ENCODE data around the gene MEGF6.
"Not testable (repeated sequence)": the region's sequence is repeated elsewhere in the genome, so short reads cannot be mapped to it uniquely, and the experiment has no call there.

DNA sequence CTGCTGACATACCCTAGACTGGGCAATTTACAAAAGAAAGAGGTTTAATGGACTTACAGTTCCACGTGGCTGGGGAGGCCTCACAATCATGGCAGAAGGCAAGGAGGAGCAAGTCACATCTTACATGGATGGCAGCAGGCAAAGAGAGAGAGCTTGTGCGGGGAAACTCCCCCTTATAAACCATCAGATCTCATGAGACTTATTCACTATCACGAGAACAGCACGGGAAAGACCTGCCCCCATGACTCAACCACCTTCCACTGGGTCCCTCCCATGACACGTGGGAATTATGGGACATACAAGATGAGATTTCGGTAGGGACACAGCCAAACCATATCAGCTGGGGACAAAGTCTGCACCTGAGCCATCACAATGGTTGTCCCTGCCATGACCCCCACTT is 35.8 kb downstream of the MEGF6 start:
- TF ChIP-seq TOE1 (IDR thresholded peaks at IDR 0.05; ENCODE audit: borderline replicate concordance); TOE1 (CRISPR knock-in tag; IDR thresholded peaks at IDR 0.05; ENCODE audit: borderline replicate concordance, low read depth); ZZZ3 (IDR thresholded peaks at IDR 0.05); EP300 (IDR thresholded peaks at IDR 0.05; ENCODE audit: low read length); JUN (IDR thresholded peaks at IDR 0.05; ENCODE audit: borderline replicate concordance, low read depth, low read length); JUN (CRISPR knock-in tag; IDR thresholded peaks at IDR 0.05; ENCODE audit: borderline replicate concordance); TRIM24 (IDR thresholded peaks at IDR 0.05); ZNF140 (CRISPR knock-in tag; IDR thresholded peaks at IDR 0.05); TAF15 (IDR thresholded peaks at IDR 0.05; ENCODE audit: low read depth, low read length); NFE2L1 (tag; IDR thresholded peaks at IDR 0.05; ENCODE audit: borderline replicate concordance, low read depth); NR1H2 (CRISPR knock-in tag; IDR thresholded peaks at IDR 0.05): not testable (repeated sequence)
- TF ChIP-seq, protein P1, sequence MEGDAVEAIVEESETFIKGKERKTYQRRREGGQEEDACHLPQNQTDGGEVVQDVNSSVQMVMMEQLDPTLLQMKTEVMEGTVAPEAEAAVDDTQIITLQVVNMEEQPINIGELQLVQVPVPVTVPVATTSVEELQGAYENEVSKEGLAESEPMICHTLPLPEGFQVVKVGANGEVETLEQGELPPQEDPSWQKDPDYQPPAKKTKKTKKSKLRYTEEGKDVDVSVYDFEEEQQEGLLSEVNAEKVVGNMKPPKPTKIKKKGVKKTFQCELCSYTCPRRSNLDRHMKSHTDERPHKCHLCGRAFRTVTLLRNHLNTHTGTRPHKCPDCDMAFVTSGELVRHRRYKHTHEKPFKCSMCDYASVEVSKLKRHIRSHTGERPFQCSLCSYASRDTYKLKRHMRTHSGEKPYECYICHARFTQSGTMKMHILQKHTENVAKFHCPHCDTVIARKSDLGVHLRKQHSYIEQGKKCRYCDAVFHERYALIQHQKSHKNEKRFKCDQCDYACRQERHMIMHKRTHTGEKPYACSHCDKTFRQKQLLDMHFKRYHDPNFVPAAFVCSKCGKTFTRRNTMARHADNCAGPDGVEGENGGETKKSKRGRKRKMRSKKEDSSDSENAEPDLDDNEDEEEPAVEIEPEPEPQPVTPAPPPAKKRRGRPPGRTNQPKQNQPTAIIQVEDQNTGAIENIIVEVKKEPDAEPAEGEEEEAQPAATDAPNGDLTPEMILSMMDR (IDR thresholded peaks at IDR 0.05 in 2 of 3, conservative IDR thresholded peaks at IDR 0.05 in 1 of 3; ENCODE audit: insufficient read depth in 2 of 3, low read depth in 1 of 3, low read length in 3 of 3), result not testable (repeated sequence)
- TF ChIP-seq, protein P2, sequence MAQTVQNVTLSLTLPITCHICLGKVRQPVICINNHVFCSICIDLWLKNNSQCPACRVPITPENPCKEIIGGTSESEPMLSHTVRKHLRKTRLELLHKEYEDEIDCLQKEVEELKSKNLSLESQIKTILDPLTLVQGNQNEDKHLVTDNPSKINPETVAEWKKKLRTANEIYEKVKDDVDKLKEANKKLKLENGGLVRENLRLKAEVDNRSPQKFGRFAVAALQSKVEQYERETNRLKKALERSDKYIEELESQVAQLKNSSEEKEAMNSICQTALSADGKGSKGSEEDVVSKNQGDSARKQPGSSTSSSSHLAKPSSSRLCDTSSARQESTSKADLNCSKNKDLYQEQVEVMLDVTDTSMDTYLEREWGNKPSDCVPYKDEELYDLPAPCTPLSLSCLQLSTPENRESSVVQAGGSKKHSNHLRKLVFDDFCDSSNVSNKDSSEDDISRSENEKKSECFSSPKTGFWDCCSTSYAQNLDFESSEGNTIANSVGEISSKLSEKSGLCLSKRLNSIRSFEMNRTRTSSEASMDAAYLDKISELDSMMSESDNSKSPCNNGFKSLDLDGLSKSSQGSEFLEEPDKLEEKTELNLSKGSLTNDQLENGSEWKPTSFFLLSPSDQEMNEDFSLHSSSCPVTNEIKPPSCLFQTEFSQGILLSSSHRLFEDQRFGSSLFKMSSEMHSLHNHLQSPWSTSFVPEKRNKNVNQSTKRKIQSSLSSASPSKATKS (CRISPR knock-in tag; IDR thresholded peaks at IDR 0.05), result not testable (repeated sequence)
- TF ChIP-seq, protein P3, sequence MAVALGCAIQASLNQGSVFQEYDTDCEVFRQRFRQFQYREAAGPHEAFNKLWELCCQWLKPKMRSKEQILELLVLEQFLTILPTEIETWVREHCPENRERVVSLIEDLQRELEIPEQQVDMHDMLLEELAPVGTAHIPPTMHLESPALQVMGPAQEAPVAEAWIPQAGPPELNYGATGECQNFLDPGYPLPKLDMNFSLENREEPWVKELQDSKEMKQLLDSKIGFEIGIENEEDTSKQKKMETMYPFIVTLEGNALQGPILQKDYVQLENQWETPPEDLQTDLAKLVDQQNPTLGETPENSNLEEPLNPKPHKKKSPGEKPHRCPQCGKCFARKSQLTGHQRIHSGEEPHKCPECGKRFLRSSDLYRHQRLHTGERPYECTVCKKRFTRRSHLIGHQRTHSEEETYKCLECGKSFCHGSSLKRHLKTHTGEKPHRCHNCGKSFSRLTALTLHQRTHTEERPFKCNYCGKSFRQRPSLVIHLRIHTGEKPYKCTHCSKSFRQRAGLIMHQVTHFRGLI (CRISPR knock-in tag; IDR thresholded peaks at IDR 0.05), result not testable (repeated sequence)
- TF ChIP-seq, protein P4, sequence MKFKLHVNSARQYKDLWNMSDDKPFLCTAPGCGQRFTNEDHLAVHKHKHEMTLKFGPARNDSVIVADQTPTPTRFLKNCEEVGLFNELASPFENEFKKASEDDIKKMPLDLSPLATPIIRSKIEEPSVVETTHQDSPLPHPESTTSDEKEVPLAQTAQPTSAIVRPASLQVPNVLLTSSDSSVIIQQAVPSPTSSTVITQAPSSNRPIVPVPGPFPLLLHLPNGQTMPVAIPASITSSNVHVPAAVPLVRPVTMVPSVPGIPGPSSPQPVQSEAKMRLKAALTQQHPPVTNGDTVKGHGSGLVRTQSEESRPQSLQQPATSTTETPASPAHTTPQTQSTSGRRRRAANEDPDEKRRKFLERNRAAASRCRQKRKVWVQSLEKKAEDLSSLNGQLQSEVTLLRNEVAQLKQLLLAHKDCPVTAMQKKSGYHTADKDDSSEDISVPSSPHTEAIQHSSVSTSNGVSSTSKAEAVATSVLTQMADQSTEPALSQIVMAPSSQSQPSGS (CRISPR knock-in tag; IDR thresholded peaks at IDR 0.05), result not testable (repeated sequence)

Measured in K562 (cell line).